ENCODE results near the gene ABCA10.
"Not testable (repeated sequence)": the region's sequence is repeated elsewhere in the genome, so short reads cannot be mapped to it uniquely, and the experiment has no call there.

The ABCA10 gene

GRCh38 chr17:69228018-69228417, 606 bp downstream of the ABCA10 start:
- no peak for DNase-seq

DNA sequence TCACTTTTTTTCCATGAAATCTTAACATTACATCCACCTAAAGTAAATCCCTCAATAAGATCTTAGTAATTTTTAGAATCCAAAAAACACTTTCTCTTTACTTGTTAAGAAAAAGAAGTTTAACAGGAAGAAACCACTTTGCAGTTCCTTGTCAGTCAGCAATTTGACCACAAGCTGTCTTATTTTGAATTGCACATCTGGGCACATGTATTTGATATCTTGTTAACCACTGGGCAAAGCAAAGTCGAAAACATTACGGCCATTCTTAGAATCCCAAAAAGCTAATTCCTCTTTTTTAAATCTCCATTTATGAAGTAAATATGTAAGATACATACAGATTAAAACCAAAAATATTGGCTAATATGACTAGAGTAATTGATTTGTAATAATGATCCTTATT, 1.1 kb downstream of the ABCA10 start:
- DNase-seq, result no peak

DNA sequence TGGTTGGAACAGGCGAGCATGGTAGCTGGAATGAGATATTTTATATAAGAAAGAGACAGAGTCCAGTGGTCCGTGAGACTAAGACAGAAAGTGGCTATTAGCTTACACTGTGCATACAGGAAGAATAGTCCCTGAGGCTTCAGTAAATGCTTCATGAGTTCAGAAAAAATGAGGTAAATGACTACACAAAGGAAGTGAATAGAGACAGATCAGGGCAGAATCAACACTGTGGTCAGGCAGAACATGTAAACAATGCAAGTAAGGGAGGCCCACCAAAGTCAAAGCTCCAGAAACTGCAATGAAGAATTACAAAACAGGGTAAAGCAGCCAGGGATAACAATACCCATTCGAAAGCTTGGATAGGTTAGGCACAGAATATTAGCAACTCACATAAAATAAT, 4.8 kb downstream of the ABCA10 start:
- no peak for DNase-seq

DNA sequence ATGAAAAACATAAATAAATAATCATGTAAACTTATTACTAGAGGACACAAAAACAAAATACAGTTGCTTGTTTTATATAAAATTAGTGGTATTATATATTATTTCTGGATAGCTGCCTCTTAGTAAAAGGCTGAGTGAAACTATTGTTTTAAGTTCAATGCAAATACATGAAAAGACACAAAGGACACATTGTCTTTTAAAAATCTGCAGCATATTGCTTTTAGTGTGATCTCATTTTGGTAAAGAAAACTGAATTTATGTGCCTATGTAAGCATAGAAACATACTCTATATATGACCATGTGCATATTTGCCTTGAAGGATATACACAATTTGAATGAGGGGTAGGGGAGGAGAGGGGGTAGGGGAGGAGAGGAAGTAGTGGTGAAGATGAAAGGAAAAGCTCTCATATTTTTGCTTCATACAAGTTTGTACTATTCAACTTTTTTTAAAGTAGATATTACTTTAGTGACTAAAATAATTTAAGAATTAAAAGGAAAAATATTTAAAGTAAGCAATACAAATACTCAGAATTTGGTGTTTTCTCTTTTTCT, 5.8 kb downstream of the ABCA10 start:
- no peak for DNase-seq

DNA sequence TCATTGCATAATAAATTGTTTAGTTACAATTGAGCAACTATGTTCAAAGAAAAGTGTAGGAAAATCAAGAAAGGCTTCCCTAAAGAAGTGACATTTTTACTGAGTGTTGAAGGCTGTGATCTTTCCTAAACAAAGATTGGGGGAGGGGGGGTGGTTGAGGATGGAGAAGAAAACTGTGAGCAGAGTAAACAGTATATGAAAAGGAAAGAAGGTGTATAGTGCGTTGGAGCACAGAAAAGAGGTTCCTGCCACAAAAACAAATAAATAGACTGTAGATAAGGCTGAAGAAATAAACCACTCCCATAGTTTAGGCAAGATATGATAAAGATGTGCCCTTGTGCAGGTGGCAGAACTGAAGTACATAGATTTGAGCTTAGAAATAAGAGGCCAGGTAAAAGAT, 8.5 kb downstream of the ABCA10 start:
- no peak for DNase-seq

GRCh38 chr17:69218986-69219385, 9.6 kb downstream of the ABCA10 start:
- DNase-seq, result no peak

- DNase-seq, result no peak
Measured at GRCh38 chr17:69213059-69213813, 15.4 kb downstream of the ABCA10 start.

GRCh38 chr17:69208640-69209039, 20.0 kb downstream of the ABCA10 start:
- no peak for DNase-seq

GRCh38 chr17:69207151-69207550, 21.5 kb downstream of the ABCA10 start:
- DNase-seq, result no peak

GRCh38 chr17:69198238-69198637, 30.4 kb downstream of the ABCA10 start:
- DNase-seq, result no peak

GRCh38 chr17:69196105-69196653, 32.4 kb downstream of the ABCA10 start:
- not testable (repeated sequence) for DNase-seq

- DNase-seq, result no peak
Measured at GRCh38 chr17:69192754-69193153, 35.9 kb downstream of the ABCA10 start.

GRCh38 chr17:69188796-69189195, 39.8 kb downstream of the ABCA10 start:
- DNase-seq, result no peak

DNA sequence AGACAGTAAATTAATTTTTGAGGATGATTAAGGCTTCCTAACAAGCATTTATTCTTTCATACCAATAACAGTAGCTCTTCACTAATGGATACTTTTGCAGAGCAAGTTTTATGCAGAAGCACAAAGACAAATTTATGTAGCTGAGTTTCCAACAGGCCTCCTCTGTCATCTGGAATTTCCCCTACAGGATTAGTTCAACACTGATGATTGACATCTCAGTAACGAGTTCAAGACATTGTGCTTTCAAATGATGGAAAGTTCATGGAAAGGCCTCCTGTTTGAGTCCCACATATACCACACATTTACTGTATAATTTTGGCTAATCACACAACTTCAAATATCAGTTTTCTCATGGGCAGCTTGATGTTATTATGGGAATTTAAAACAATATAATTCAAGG, 40.6 kb downstream of the ABCA10 start:
- no peak for DNase-seq

DNA sequence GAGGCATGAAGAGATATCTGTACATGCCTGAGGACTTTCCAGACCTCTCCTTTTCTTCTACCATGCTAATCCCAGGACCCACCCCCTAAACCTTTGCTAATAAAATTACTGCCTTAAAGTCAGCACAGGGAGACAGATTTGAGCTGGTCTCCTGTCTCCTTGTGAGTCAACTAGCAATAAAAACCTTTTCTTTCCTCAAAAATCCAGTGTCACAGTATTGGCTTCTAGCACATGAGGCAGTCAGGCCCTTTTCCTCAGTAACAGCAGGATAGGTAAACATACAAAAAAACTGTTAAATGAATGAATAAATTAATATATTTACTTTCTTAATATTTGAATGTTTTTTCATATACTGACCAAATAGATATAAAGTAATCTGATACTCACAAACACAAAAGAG, 41.3 kb downstream of the ABCA10 start:
- no peak for DNase-seq

- no peak for DNase-seq
Measured at GRCh38 chr17:69179227-69179952, 49.2 kb downstream of the ABCA10 start.

DNA sequence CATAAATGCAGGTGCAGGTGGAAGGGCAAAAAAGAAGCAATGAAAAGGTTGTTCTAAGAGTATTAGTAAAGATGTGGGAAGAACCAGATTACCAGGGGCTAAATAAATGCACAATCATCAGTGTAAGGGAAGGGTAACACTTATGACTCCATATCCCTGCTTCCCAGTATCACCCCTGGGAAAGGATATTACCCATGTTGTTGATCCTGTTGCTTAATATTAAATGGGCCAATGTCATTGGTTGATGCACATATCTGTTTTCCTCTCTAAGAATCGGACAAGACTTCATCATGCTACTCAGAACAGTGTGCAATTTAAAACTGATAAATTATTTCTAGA, 52.2 kb downstream of the ABCA10 start:
- DNase-seq, result no peak

GRCh38 chr17:69175625-69176456, 52.8 kb downstream of the ABCA10 start:
- DNase-seq, result no peak

- DNase-seq, result no peak
Measured at GRCh38 chr17:69175262-69175624, 53.4 kb downstream of the ABCA10 start.

- DNase-seq, result no peak
Measured at GRCh38 chr17:69173118-69173517, 55.5 kb downstream of the ABCA10 start.

- no peak for DNase-seq
Measured at GRCh38 chr17:69170377-69170776, 58.2 kb downstream of the ABCA10 start.

DNA sequence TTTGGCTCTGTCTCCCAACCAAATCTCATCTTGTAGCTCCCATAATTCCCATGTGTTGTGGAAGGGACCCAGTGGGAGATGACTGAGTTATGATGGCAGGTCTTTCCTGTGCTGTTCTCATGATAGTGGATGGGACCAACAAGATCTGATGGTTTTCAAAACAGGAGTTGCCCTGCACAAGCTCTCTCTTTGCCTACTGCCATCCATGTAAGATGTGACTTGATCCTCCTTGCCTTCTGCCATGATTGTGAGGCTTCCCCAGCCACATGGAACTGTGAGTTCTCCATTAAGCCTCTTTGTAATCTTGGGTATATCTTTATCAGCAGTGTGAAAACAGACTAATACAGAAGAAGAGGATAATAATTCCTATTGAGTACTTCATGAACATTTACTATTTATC, 60.0 kb downstream of the ABCA10 start:
- DNase-seq, result not testable (repeated sequence)

GRCh38 chr17:69166957-69167356, 61.7 kb downstream of the ABCA10 start:
- DNase-seq, result no peak

All from cortex of kidney (tissue), 1 donor.